Adrenal gland (tissue), 5 donors: Measurements from ENCODE around the gene NPR3.

Experiments used
- POLR2A ChIP-seq, 2 donors: fragments of 450-650 bp; IDR thresholded peaks; one replicate each; pipeline ENCODE4 v1.6.1; 2017; ENCODE audit warnings: antibody characterized with exemption in 2 of 2, mild to moderate bottlenecking in 2 of 2, moderate library complexity in 1 of 2
- TF ChIP-seq, protein P1 (sequence below), 6 experiments: fragments of 450-650 bp in 4 of 6; fragments of 200-600 bp in 2 of 6; sonication (generic) in 1 of 6; IDR thresholded peaks; 1 replicate in 5 of 6; 2 replicates in 1 of 6; pipeline versions ENCODE4 v1.5.1 to v1.8.0; 2016 to 2021; ENCODE audit warnings: antibody characterized with exemption in 6 of 6, mild to moderate bottlenecking in 2 of 6, moderate library complexity in 1 of 6
- donor health status: DM: no; HTN: no; CAD: no.

DNA sequence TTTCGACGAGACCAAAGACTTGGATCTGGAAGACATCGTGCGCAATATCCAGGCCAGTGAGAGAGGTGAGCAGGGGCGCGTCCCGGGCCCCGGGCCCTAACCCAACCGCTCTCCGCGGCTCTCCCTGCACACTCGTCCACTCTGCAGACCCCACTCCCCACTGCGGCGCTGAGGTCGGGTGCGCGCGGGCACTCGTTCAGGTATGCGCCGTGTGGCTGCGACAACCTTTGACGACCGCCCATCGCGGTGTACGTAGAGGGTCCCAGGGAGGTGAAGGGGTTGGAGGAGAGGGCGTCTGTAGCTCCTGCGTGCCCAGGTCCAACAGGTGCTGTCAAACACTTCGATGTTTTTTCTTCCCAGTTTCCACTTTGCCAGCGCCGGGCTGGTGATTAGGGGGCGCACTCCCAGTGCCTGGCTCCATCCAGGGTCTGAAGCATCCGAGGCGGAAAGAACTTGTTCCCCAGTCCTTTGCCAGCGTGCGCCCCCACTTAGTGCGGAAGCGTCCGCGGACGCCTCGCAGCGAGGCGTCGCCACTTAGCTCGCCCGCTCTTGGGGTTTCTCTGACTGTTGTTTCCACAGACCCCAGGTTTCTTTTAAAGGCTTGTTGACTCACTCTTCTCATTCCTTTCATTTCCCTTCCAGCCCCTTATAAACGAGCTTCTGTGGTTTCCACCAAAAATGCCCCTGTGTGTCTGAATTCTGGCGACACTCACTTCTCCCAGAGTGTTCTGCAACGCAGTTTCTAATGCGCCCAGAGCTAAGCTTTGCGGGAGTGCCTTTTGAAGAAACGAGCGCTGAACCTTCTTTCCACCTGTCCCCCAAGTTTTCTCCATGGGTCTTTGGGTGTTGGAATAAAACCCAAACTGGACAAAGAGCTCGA is 1.6 kb downstream of the NPR3 start:
- TF ChIP-seq, protein P1, sequence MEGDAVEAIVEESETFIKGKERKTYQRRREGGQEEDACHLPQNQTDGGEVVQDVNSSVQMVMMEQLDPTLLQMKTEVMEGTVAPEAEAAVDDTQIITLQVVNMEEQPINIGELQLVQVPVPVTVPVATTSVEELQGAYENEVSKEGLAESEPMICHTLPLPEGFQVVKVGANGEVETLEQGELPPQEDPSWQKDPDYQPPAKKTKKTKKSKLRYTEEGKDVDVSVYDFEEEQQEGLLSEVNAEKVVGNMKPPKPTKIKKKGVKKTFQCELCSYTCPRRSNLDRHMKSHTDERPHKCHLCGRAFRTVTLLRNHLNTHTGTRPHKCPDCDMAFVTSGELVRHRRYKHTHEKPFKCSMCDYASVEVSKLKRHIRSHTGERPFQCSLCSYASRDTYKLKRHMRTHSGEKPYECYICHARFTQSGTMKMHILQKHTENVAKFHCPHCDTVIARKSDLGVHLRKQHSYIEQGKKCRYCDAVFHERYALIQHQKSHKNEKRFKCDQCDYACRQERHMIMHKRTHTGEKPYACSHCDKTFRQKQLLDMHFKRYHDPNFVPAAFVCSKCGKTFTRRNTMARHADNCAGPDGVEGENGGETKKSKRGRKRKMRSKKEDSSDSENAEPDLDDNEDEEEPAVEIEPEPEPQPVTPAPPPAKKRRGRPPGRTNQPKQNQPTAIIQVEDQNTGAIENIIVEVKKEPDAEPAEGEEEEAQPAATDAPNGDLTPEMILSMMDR (IDR thresholded peaks at IDR 0.05), result no peak
- no peak for TF ChIP-seq POLR2A (IDR thresholded peaks at IDR 0.05)
